ENCODE measurements around the gene D2HGDH. TPM values are rescaled to one million over a fixed set of nuclear protein-coding genes. Genes with fewer than 3 reads are reported as not detected.
"Not testable (repeated sequence)": the region's sequence is repeated elsewhere in the genome, so short reads cannot be mapped to it uniquely, and the experiment has no call there.

D2HGDH gene
- total and polyA plus RNA-seq, 10 donors: 18.8 to 69.8 (median 38.0) TPM

GRCh38 chr2:241755166-241755565, 20.7 kb downstream of the D2HGDH start:
- Histone ChIP-seq H3K9me3 (peaks cover 0 to under 1% (median under 1%) of the 10 kb centered on the region in 8 donors), H3K4me3 (no peak overlapping the region), H3K4me1 (peaks cover 0 to 13% (median 3%) of the 10 kb centered on the region in 6 donors), H3K27me3 (replicated peaks in 1 of 7) (no peaks in the 10 kb centered on the region), H3K27ac (no peak overlapping the region), H3K36me3 (peaks cover 0 to 96% (median 38%) of the 10 kb centered on the region in 6 donors)
- DNase-seq: no peak
- intact Hi-C loops (cut with DNase I; ENCODE audit: low total_unique reads): no loop called here
- TF ChIP-seq POLR2A (IDR thresholded peaks at IDR 0.05) (no peak), POLR2AphosphoS5 (IDR thresholded peaks at IDR 0.05) (no peak), CTCF (IDR thresholded peaks at IDR 0.05 in 8 of 11, conservative IDR thresholded peaks at IDR 0.05 in 3 of 11) (no peak)
- 85 to 97% (median 94%) methylated on average over 12 to 17 of the region's 18 CpGs for WGBS, 5 donors

DNA sequence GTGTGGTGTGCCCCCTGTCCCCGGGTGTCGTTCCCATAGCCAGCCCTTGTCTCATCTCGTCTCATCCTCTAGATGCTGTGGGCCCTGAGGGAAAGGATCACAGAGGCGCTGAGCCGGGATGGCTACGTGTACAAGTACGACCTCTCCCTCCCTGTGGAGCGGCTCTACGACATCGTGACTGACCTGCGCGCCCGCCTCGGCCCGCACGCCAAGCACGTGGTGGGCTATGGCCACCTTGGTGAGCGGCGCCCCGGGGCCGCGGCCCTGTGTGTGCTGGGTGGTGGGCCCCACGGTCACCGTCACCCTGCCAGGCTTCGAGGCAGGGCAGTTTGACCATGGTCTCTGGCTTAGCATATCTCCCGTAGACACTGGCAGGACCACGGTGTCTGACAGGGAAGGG, 21.3 kb downstream of the D2HGDH start:
- no peak overlapping the region for H3K27ac ChIP-seq
- H3K4me3 ChIP-seq: no peak overlapping the region
- intact Hi-C loops (cut with DNase I; ENCODE audit: low total_unique reads): no loop called here
- H3K9me3 ChIP-seq: peaks cover 0 to 6% (median 4%) of the 10 kb centered on the region in 8 donors
- H3K36me3 ChIP-seq: peaks cover 0 to 96% (median 38%) of the 10 kb centered on the region in 6 donors
- no peak for DNase-seq
- no peaks in the 10 kb centered on the region for H3K27me3 ChIP-seq (replicated peaks in 1 of 7)
- no peak for TF ChIP-seq CTCF (IDR thresholded peaks at IDR 0.05 in 8 of 11, conservative IDR thresholded peaks at IDR 0.05 in 3 of 11)
- TF ChIP-seq POLR2AphosphoS5 (IDR thresholded peaks at IDR 0.05): no peak
- TF ChIP-seq POLR2A (IDR thresholded peaks at IDR 0.05): no peak
- H3K4me1 ChIP-seq: peaks cover 0 to 8% (median under 1%) of the 10 kb centered on the region in 6 donors
- WGBS, 5 donors: 96 to 98% (median 98%) methylated on average over 22 to 27 of the region's 27 CpGs

- Histone ChIP-seq H3K4me3 (no peak overlapping the region), H3K36me3 (peaks cover 0 to 77% (median 29%) of the 10 kb centered on the region in 6 donors), H3K4me1 (peaks cover 0 to 27% (median 11%) of the 10 kb centered on the region in 6 donors), H3K9me3 (peaks cover 0 to 6% (median 4%) of the 10 kb centered on the region in 8 donors), H3K27ac (no peak overlapping the region), H3K27me3 (replicated peaks in 1 of 7) (no peaks in the 10 kb centered on the region)
- no peak for TF ChIP-seq POLR2A (IDR thresholded peaks at IDR 0.05)
- TF ChIP-seq POLR2AphosphoS5 (IDR thresholded peaks at IDR 0.05): peak in 1 of 3 donors; percentile 13
- TF ChIP-seq CTCF (IDR thresholded peaks at IDR 0.05 in 8 of 11, conservative IDR thresholded peaks at IDR 0.05 in 3 of 11): no peak
- WGBS, 5 donors: 84 to 94% (median 87%) methylated on average over 20 of the region's 20 CpGs
- DNase-seq: peak; percentile 10
- intact Hi-C loops (cut with DNase I; ENCODE audit: low total_unique reads): no loop called here
Measured at GRCh38 chr2:241759067-241759807, 24.8 kb downstream of the D2HGDH start.

DNA sequence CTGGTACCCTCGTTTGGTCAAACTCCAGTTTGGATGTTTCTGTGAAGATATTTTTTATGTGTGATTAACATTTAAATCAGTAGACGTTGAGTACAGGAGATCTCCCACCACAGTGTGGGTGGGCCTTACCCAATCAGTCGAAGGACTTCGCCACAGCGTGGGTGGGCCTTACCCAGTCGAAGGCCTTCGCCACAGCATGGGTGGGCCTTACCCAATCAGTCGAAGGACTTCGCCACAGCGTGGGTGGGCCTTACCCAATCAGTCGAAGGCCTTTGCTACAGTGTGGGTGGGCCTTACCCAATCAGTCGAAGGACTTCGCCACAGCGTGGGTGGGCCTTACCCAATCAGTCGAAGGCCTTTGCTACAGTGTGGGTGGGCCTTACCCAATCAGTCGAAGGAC, 25.5 kb downstream of the D2HGDH start:
- H3K27ac ChIP-seq; H3K27me3 ChIP-seq (replicated peaks in 1 of 7); intact Hi-C loops (cut with DNase I; ENCODE audit: low total_unique reads); H3K9me3 ChIP-seq; H3K4me3 ChIP-seq: not testable (repeated sequence)
- DNase-seq: peak; percentile 38
- Histone ChIP-seq H3K4me1 (peaks cover 0 to 33% (median 13%) of the 10 kb centered on the region in 6 donors), H3K36me3 (peaks cover 0 to 75% (median 26%) of the 10 kb centered on the region in 6 donors)
- WGBS, 5 donors: 89 to 95% (median 93%) methylated on average over 9 to 11 of the region's 16 CpGs

Data from spleen (tissue), 11 donors.